ENCODE measurements around the gene REN. TPM values are rescaled to one million over a fixed set of nuclear protein-coding genes. Genes with fewer than 3 reads are reported as not detected.

The REN gene
- total and polyA plus RNA-seq, 2 of the 13 experiments (the other 11 are each of a cell fraction or from before 2014, with no cell fraction given), result not detected

GRCh38 chr1:204188959-204189639 lies 23.0 kb upstream of the REN start:
- in situ Hi-C loops (cut with HindIII; ENCODE audit: extremely low pct_ligation_motif_present, low pct_unique_long_range_greater_than_20kb) (no loop called here), intact Hi-C loops (cut with micrococcal nuclease; ENCODE audit: unreplicated experiment) (no loop called here)
- H3K9me3 ChIP-seq (ENCODE audit: low read length), result no peaks in the 10 kb centered on the region
- H3K36me3 ChIP-seq (replicated peaks in 1 of 2; ENCODE audit: control insufficient read depth in 1 of 2, insufficient read depth in 2 of 2, low read length in 2 of 2), result no peaks in the 10 kb centered on the region
- H3K4me2 ChIP-seq (ENCODE audit: low read depth, low read length), result no peak overlapping the region
- peaks cover 6 to 45% of the 10 kb centered on the region in 2 experiments; a peak in 4 of 5 replicates for H3K27me3 ChIP-seq (ENCODE audit: control insufficient read depth in 1 of 2, insufficient read depth in 2 of 2, low read length in 2 of 2)
- CTCF ChIA-PET (ENCODE audit: low intra/inter-chr PET ratio, low total read pairs), result no interaction called here
- BruUV-seq (replicated peaks), result no TSS peak
- H3K9ac ChIP-seq (ENCODE audit: insufficient read depth, low read depth, low read length), result no peak overlapping the region
- peaks cover 35% of the 10 kb centered on the region for H3K4me1 ChIP-seq (ENCODE audit: insufficient read depth, low read length)
- no peak overlapping the region for H3K4me3 ChIP-seq (replicated peaks in 1 of 3; ENCODE audit: insufficient read depth in 1 of 3, low read depth in 2 of 3, low read length in 3 of 3)
- WGBS (ENCODE audit: low lambda C conversion rate), result 68% methylated on average over 9 of the region's 11 CpGs
- ATAC-seq, result no peak
- H2AFZ ChIP-seq (ENCODE audit: low read length), result no peak overlapping the region
- no peak for DNase-seq (ENCODE audit: low spot score)
- POLR2A ChIA-PET, result interaction anchor here (1.2 to 1.7 kb wide), 2 partner anchors 9 to 44 kb away, joined by 3 to 5 read pairs; no protein-coding TSS in a partner anchor
- no peaks in the 10 kb centered on the region for H3K79me2 ChIP-seq (ENCODE audit: insufficient read depth, low read length)
- H4K20me1 ChIP-seq (ENCODE audit: insufficient read depth, low read length), result no peaks in the 10 kb centered on the region
- H3K27ac ChIP-seq (ENCODE audit: extremely low read length, insufficient read depth, low read length), result no peak overlapping the region
- no peak for FAIRE-seq
- TF ChIP-seq FOXK2 (IDR thresholded peaks at IDR 0.05) (no peak), HNRNPL (IDR thresholded peaks at IDR 0.05; ENCODE audit: low read depth, low read length) (no peak), ZNF772 (CRISPR knock-in tag; IDR thresholded peaks at IDR 0.05) (no peak), GLI4 (CRISPR knock-in tag; IDR thresholded peaks at IDR 0.05; ENCODE audit: borderline replicate concordance) (no peak), KLF13 (CRISPR knock-in tag; IDR thresholded peaks at IDR 0.05) (no peak), PHF8 (CRISPR knock-in tag; IDR thresholded peaks at IDR 0.05) (no peak), BRF2 (CRISPR knock-in tag; IDR thresholded peaks at IDR 0.05) (no peak)
- TF ChIP-seq, protein P1, sequence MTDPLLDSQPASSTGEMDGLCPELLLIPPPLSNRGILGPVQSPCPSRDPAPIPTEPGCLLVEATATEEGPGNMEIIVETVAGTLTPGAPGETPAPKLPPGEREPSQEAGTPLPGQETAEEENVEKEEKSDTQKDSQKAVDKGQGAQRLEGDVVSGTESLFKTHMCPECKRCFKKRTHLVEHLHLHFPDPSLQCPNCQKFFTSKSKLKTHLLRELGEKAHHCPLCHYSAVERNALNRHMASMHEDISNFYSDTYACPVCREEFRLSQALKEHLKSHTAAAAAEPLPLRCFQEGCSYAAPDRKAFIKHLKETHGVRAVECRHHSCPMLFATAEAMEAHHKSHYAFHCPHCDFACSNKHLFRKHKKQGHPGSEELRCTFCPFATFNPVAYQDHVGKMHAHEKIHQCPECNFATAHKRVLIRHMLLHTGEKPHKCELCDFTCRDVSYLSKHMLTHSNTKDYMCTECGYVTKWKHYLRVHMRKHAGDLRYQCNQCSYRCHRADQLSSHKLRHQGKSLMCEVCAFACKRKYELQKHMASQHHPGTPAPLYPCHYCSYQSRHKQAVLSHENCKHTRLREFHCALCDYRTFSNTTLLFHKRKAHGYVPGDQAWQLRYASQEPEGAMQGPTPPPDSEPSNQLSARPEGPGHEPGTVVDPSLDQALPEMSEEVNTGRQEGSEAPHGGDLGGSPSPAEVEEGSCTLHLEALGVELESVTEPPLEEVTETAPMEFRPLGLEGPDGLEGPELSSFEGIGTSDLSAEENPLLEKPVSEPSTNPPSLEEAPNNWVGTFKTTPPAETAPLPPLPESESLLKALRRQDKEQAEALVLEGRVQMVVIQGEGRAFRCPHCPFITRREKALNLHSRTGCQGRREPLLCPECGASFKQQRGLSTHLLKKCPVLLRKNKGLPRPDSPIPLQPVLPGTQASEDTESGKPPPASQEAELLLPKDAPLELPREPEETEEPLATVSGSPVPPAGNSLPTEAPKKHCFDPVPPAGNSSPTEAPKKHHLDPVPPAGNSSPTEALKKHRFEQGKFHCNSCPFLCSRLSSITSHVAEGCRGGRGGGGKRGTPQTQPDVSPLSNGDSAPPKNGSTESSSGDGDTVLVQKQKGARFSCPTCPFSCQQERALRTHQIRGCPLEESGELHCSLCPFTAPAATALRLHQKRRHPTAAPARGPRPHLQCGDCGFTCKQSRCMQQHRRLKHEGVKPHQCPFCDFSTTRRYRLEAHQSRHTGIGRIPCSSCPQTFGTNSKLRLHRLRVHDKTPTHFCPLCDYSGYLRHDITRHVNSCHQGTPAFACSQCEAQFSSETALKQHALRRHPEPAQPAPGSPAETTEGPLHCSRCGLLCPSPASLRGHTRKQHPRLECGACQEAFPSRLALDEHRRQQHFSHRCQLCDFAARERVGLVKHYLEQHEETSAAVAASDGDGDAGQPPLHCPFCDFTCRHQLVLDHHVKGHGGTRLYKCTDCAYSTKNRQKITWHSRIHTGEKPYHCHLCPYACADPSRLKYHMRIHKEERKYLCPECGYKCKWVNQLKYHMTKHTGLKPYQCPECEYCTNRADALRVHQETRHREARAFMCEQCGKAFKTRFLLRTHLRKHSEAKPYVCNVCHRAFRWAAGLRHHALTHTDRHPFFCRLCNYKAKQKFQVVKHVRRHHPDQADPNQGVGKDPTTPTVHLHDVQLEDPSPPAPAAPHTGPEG (CRISPR knock-in tag; IDR thresholded peaks at IDR 0.05), result no peak
- TF ChIP-seq, protein P2, sequence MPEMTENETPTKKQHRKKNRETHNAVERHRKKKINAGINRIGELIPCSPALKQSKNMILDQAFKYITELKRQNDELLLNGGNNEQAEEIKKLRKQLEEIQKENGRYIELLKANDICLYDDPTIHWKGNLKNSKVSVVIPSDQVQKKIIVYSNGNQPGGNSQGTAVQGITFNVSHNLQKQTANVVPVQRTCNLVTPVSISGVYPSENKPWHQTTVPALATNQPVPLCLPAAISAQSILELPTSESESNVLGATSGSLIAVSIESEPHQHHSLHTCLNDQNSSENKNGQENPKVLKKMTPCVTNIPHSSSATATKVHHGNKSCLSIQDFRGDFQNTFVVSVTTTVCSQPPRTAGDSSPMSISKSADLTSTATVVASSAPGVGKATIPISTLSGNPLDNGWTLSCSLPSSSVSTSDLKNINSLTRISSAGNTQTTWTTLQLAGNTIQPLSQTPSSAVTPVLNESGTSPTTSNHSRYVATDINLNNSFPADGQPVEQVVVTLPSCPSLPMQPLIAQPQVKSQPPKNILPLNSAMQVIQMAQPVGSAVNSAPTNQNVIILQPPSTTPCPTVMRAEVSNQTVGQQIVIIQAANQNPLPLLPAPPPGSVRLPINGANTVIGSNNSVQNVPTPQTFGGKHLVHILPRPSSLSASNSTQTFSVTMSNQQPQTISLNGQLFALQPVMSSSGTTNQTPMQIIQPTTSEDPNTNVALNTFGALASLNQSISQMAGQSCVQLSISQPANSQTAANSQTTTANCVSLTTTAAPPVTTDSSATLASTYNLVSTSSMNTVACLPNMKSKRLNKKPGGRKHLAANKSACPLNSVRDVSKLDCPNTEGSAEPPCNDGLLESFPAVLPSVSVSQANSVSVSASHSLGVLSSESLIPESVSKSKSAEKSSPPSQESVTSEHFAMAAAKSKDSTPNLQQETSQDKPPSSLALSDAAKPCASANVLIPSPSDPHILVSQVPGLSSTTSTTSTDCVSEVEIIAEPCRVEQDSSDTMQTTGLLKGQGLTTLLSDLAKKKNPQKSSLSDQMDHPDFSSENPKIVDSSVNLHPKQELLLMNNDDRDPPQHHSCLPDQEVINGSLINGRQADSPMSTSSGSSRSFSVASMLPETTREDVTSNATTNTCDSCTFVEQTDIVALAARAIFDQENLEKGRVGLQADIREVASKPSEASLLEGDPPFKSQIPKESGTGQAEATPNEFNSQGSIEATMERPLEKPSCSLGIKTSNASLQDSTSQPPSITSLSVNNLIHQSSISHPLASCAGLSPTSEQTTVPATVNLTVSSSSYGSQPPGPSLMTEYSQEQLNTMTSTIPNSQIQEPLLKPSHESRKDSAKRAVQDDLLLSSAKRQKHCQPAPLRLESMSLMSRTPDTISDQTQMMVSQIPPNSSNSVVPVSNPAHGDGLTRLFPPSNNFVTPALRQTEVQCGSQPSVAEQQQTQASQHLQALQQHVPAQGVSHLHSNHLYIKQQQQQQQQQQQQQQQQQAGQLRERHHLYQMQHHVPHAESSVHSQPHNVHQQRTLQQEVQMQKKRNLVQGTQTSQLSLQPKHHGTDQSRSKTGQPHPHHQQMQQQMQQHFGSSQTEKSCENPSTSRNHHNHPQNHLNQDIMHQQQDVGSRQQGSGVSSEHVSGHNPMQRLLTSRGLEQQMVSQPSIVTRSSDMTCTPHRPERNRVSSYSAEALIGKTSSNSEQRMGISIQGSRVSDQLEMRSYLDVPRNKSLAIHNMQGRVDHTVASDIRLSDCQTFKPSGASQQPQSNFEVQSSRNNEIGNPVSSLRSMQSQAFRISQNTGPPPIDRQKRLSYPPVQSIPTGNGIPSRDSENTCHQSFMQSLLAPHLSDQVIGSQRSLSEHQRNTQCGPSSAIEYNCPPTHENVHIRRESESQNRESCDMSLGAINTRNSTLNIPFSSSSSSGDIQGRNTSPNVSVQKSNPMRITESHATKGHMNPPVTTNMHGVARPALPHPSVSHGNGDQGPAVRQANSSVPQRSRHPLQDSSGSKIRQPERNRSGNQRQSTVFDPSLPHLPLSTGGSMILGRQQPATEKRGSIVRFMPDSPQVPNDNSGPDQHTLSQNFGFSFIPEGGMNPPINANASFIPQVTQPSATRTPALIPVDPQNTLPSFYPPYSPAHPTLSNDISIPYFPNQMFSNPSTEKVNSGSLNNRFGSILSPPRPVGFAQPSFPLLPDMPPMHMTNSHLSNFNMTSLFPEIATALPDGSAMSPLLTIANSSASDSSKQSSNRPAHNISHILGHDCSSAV (CRISPR knock-in tag; IDR thresholded peaks at IDR 0.05; ENCODE audit: borderline replicate concordance), result no peak

All from HepG2 (cell line).